ENCODE data around the gene ZNF683.
"Not testable (repeated sequence)": the region's sequence is repeated elsewhere in the genome, so short reads cannot be mapped to it uniquely, and the experiment has no call there.

Gene ZNF683

DNA sequence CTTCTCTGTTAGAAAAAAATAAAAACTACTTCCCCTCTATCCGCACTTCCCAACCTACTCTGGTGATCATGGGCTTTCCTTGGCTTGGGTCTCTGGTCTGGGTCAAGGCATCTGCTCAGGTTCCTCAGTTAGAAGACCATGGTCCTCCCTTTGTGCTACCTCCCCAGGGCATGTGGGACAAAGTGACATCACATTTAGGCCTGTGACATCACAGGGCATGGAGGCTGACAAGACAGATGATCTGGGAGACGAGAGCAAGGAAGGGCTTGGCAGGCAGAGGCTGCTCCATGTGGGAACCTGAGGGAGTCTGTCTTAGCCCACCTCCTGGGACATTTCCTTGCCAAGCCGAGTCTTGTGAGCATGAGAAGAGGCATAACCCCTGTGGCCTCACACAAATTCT is at the start of gene ZNF683:
ZNF683 (minus strand) TSS at position 140 of the 400 bp plus-strand sequence. CDS start 4,179 bp downstream, outside the sequence.
- Mint-ChIP-seq H3K4me1 (peaks cover 80% of the 10 kb centered on the region), H3K9me3 (peaks cover 11% of the 10 kb centered on the region), H3K27ac (peak within 1 kb of the TSS; percentile 86), H3K4me3 (peak within 1 kb of the TSS; percentile 14), H3K36me3 (peaks cover 15% of the 10 kb centered on the region)
- not testable (repeated sequence) for H3K27me3 Mint-ChIP-seq, DNase-seq
- CTCF ChIA-PET, result interaction anchor here (3.4 kb wide), 1 partner anchor 8 kb away, joined by 32 read pairs; no protein-coding TSS in a partner anchor

DNA sequence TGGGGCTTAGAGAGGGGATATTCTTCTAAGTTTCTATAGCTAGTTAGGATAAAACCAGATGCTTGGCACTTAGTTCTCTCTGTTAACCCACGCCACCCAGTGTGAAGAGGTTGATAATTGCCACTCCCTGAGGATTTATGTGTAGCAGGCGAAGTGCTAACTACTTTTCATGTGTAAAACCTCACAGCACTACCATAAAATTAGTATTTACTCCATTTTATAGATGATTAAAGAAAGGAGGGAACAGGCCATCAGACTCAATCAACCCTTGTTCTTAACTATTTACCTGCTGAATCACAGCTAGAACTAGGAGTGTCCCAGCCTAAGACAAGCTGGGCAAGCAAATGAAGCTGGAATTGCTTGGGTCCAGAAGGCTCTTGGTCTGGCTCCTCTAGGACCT is 46.9 kb upstream of the ZNF683 start:
- Mint-ChIP-seq H3K4me3 (no peak overlapping the region), H3K27ac (no peak overlapping the region), H3K9me3 (no peaks in the 10 kb centered on the region), H3K36me3 (no peaks in the 10 kb centered on the region), H3K4me1 (peaks cover 4% of the 10 kb centered on the region), H3K27me3 (peaks cover 49% of the 10 kb centered on the region)
- DNase-seq, result no peak
- CTCF ChIA-PET, result interaction anchor here (0.9 to 1.6 kb wide), 4 partner anchors 10 to 55 kb away, joined by 3 to 7 read pairs (median 4); partner anchors contain the start of gene DHDDS

DNA sequence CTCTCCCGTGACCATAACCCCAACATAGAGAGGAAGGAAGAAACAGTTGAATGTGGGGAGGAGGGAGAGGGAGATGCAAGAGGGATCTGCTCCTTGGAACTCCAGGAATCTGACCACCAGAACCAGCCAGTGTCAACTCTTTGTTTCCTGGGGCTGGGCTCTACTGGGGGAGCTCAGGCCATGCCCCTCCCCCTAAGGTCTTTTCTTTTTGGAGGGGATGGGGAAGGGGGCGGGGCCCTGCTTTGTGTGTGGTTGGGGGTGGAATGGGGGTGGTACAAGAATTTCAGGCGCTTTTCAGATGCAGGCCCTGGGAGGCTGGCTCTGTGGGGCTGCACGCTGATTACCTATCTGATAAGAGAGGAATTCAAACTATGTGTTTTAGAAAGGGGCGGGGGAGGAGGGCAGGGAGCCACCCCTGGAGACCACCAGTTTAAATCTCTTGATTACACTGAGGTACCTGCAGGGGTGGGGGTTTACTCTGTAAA is 46.4 kb upstream of the ZNF683 start:
- Mint-ChIP-seq H3K9me3 (no peaks in the 10 kb centered on the region), H3K27me3 (peaks cover 55% of the 10 kb centered on the region), H3K4me3 (no peak overlapping the region), H3K27ac (peak overlapping the region; percentile 45), H3K4me1 (peaks cover 4% of the 10 kb centered on the region), H3K36me3 (no peaks in the 10 kb centered on the region)
- CTCF ChIA-PET, result interaction anchor here (0.9 to 1.0 kb wide), 2 partner anchors 10 to 55 kb away, joined by 3 to 4 read pairs; no protein-coding TSS in a partner anchor
- DNase-seq, result no peak

GRCh38 chr1:26417111-26417759 is 44.7 kb upstream of the ZNF683 start:
- Mint-ChIP-seq H3K4me1 (peaks cover 4% of the 10 kb centered on the region), H3K9me3 (no peaks in the 10 kb centered on the region)

DNA sequence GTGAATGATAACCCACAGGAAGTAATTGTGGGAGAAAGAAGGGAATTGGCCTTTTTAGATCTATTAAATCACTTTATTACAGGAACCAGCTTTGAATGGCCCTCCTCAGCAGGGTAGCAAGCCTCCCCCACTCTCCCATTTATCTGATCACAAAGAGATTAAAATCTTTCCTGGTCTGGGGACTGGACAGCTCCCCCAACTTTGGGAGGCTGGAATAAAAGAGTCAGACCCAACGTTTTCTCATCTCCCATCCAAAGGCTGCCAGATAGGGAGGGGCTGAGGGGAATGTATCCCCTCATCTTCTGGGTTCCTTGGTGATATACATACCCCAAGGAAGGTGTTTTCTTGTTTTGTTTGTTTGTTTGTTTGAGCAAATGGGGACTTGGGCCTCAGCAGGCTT is 40.5 kb upstream of the ZNF683 start:
- Mint-ChIP-seq H3K4me3 (no peak overlapping the region), H3K4me1 (peaks cover 22% of the 10 kb centered on the region), H3K27me3 (peaks cover 80% of the 10 kb centered on the region), H3K36me3 (no peaks in the 10 kb centered on the region), H3K27ac (no peak overlapping the region), H3K9me3 (no peaks in the 10 kb centered on the region)
- no peak for DNase-seq
- CTCF ChIA-PET, result interaction anchor here (1.4 kb wide), 1 partner anchor 49 kb away, joined by 4 read pairs; no protein-coding TSS in a partner anchor

More at GRCh38 chr1:26417111-26417759, 44.7 kb upstream of the ZNF683 start:
- peak; percentile 92 for DNase-seq
- H3K27ac Mint-ChIP-seq, result no peak overlapping the region
- peaks cover 60% of the 10 kb centered on the region for H3K27me3 Mint-ChIP-seq
- CTCF ChIA-PET, result interaction anchor here (0.6 to 3.0 kb wide), 51 partner anchors 8 to 397 kb away, joined by 3 to 30 read pairs (median 7); partner anchors contain the start of genes CEP85, DHDDS, HMGN2 and SH3BGRL3
- H3K36me3 Mint-ChIP-seq, result no peaks in the 10 kb centered on the region
- H3K4me3 Mint-ChIP-seq, result no peak overlapping the region

GRCh38 chr1:26412180-26412840 is 39.8 kb upstream of the ZNF683 start:
- Mint-ChIP-seq H3K9me3 (no peaks in the 10 kb centered on the region), H3K27ac (no peak overlapping the region), H3K27me3 (peaks cover 83% of the 10 kb centered on the region), H3K36me3 (no peaks in the 10 kb centered on the region), H3K4me3 (no peak overlapping the region), H3K4me1 (peaks cover 22% of the 10 kb centered on the region)
- CTCF ChIA-PET, result interaction anchor here (1.2 to 1.4 kb wide), 2 partner anchors 15 to 48 kb away, joined by 3 to 4 read pairs; no protein-coding TSS in a partner anchor
- DNase-seq, result no peak

GRCh38 chr1:26411624-26412074 is 39.1 kb upstream of the ZNF683 start:
- H3K27ac Mint-ChIP-seq, result peak overlapping the region; percentile 63
- CTCF ChIA-PET, result interaction anchor here (1.2 kb wide), 1 partner anchor 15 kb away, joined by 3 read pairs; no protein-coding TSS in a partner anchor
- no peak overlapping the region for H3K4me3 Mint-ChIP-seq
- no peaks in the 10 kb centered on the region for H3K36me3 Mint-ChIP-seq
- H3K4me1 Mint-ChIP-seq, result peaks cover 18% of the 10 kb centered on the region
- DNase-seq, result no peak
- H3K9me3 Mint-ChIP-seq, result no peaks in the 10 kb centered on the region
- H3K27me3 Mint-ChIP-seq, result peaks cover 77% of the 10 kb centered on the region

GRCh38 chr1:26410706-26411623 is 38.4 kb upstream of the ZNF683 start, which contains the start of gene LIN28A:
LIN28A (plus strand) TSS chr1:26410817; CDS start chr1:26410892, 75 bp downstream.
- Mint-ChIP-seq H3K27ac (no peak within 1 kb of the TSS), H3K36me3 (no peaks in the 10 kb centered on the region), H3K4me1 (peaks cover 18% of the 10 kb centered on the region), H3K4me3 (no peak within 1 kb of the TSS), H3K27me3 (peaks cover 77% of the 10 kb centered on the region), H3K9me3 (no peaks in the 10 kb centered on the region)
- no peak for DNase-seq
- CTCF ChIA-PET, result interaction anchor here (1.2 kb wide), 1 partner anchor 14 kb away, joined by 3 read pairs; no protein-coding TSS in a partner anchor

DNA sequence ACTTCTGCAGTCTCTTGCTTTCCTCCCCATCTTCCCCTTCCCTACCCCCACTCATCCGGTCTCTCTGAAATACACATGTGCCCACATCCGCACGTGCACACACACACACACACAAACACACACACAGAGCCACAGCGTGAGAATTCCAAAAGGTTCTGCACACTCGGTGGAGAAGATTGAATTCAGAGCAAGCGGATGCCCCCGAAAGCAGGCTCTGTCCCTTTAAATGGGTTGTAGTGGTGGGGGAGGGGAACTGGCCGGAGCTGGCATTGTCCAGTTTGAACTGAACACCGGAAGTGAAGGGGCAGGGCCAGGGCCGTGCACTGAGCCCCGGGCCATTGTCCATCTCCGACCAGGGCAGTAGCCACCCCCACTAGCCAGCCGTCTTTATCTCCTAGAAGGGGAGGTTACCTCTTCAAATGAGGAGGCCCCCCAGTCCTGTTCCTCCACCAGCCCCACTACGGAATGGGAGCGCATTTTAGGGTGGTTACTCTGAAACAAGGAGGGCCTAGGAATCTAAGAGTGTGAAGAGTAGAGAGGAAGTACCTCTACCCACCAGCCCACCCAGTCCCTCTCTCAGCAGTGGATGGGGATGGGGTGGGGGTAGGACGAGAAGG is 36.7 kb upstream of the ZNF683 start:
- H3K36me3 Mint-ChIP-seq, result no peaks in the 10 kb centered on the region
- no peaks in the 10 kb centered on the region for H3K9me3 Mint-ChIP-seq
- H3K27me3 Mint-ChIP-seq, result peaks cover 67% of the 10 kb centered on the region
- peak overlapping the region; percentile 22 for H3K4me3 Mint-ChIP-seq
- H3K4me1 Mint-ChIP-seq, result peaks cover 18% of the 10 kb centered on the region
- DNase-seq, result peak; percentile 33
- H3K27ac Mint-ChIP-seq, result peak overlapping the region; percentile 3
- CTCF ChIA-PET, result interaction anchor here (0.5 to 0.6 kb wide), 2 partner anchors 478 to 517 kb away, joined by 3 read pairs; no protein-coding TSS in a partner anchor

DNA sequence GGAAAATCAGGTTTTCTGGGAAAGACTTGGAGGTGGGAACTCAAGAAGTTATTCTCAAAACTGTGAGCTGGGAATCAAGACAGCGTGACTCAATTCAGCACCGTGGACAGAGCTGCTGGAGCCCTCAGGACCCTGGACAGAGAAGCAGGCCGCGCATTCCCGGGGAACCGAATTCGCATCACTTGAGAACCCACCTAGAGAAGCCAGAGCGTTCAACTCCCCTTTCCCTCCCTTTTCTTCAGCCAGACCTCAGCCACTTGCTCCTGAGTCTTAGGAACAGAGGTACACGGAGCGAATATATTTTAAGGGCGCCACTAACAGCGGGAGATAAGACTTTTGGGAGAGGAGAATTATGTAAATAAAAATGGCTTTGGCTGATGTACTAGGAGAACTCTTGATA is 36.1 kb upstream of the ZNF683 start:
- peaks cover 18% of the 10 kb centered on the region for H3K4me1 Mint-ChIP-seq
- peak overlapping the region; percentile 22 for H3K4me3 Mint-ChIP-seq
- CTCF ChIA-PET, result interaction anchor here (1.0 kb wide), 1 partner anchor 18 kb away, joined by 4 read pairs; no protein-coding TSS in a partner anchor
- DNase-seq, result peak; percentile 88
- H3K27me3 Mint-ChIP-seq, result peaks cover 67% of the 10 kb centered on the region
- H3K27ac Mint-ChIP-seq, result peak overlapping the region; percentile 34
- no peaks in the 10 kb centered on the region for H3K36me3 Mint-ChIP-seq
- no peaks in the 10 kb centered on the region for H3K9me3 Mint-ChIP-seq

DNA sequence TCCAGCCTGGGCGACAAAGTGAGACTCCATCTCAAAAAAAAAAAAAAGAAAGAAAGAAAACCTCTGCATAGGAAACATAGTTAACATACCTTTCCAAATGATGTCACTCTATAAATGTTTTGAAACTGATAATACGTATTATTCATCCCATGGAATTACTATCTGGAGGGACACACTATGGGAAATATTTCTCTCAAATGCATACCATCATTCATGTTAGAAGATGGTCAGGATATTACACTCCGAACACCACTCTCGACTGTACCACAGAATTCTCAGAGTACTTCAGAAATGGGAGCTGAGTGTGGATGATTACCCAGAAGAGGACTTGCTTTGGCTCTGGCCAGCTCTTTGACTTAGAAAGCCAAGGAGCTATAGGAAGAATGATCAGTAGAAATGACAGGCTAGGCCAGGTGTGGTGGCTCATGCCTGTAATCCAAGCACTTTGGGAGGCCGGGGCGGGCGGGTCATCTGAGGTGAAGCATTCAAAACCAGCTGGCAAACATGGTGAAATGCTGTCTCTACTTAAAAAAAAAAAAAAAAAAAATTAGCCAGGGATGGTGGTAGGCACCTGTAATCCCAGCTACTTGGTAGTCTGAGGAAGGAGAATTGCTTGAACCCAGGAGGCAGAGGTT is 32.8 kb upstream of the ZNF683 start:
- no peaks in the 10 kb centered on the region for H3K36me3 Mint-ChIP-seq
- H3K27ac Mint-ChIP-seq, result no peak overlapping the region
- H3K4me1 Mint-ChIP-seq, result peaks cover 16% of the 10 kb centered on the region
- H3K27me3 Mint-ChIP-seq, result peaks cover 58% of the 10 kb centered on the region
- H3K4me3 Mint-ChIP-seq, result no peak overlapping the region
- no peaks in the 10 kb centered on the region for H3K9me3 Mint-ChIP-seq
- DNase-seq, result no peak
- CTCF ChIA-PET, result interaction anchor here (0.9 kb wide), 1 partner anchor 12 kb away, joined by 4 read pairs; no protein-coding TSS in a partner anchor

DNA sequence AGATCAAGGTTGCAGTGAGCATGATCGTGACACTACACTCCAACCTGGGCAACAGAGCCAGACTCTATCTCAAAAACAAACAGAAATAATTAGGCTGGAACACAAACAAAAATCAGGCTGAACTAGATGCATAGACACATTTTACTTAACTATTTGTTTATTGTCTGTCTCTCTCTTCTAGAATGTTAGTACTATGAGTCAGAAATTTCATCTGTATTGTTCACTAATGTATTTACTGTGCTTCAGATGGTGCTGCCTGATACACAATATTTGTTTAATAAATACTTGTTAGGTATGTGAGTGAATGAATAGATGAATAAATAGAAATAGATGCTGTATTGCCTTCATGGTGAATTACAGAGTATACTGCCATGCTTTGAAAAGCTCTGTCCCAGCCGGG is 32.1 kb upstream of the ZNF683 start:
- CTCF ChIA-PET, result interaction anchor here (1.7 kb wide), 1 partner anchor 12 kb away, joined by 7 read pairs; no protein-coding TSS in a partner anchor
- Mint-ChIP-seq H3K4me1 (peaks cover 13% of the 10 kb centered on the region), H3K27me3 (peaks cover 50% of the 10 kb centered on the region)

More for the DNA sequence above, 32.1 kb upstream of the ZNF683 start:
- H3K4me3 Mint-ChIP-seq, result no peak overlapping the region
- no peaks in the 10 kb centered on the region for H3K9me3 Mint-ChIP-seq
- no peaks in the 10 kb centered on the region for H3K36me3 Mint-ChIP-seq
- no peak overlapping the region for H3K27ac Mint-ChIP-seq
- DNase-seq, result no peak

Data from activated naive CD4-positive, alpha-beta T cell treated with anti-CD3 and anti-CD28 coated beads, Interleukin-2, amount 10 ng/mL, durations not matched to agents 7 days and 5 days (primary cell).